HepG2 (cell line): ENCODE measurements around the gene ICAM5. TPM values are rescaled to one million over a fixed set of nuclear protein-coding genes. Genes with fewer than 3 reads are reported as not detected.

ENCODE experiments used
- AGO1 ChIP-seq: fragments of 200-400 bp; formaldehyde crosslinking; IDR thresholded peaks from 2 replicates; pipeline ENCODE4 v1.6.1; 2017; ENCODE audit warnings: mild to moderate bottlenecking, low read depth, low read length, moderate library complexity; ENCODE audit not compliant: poor library complexity, severe bottlenecking
- ARNTL ChIP-seq: sonication (generic); formaldehyde crosslinking; IDR thresholded peaks from 2 replicates; pipeline ENCODE4 v1.4.0; 2020; ENCODE audit warnings: mild to moderate bottlenecking, missing genetic modification reagents
- BRD4 ChIP-seq: sonication (generic); formaldehyde crosslinking; IDR thresholded peaks from 2 replicates; pipeline ENCODE4 v1.4.0; 2020; ENCODE audit warnings: missing genetic modification reagents
- GLI4 ChIP-seq: sonication (generic); formaldehyde crosslinking; IDR thresholded peaks from 2 replicates; pipeline ENCODE4 v1.5.1; 2020; ENCODE audit warnings: missing genetic modification reagents, mild to moderate bottlenecking, moderate library complexity, borderline replicate concordance
- HDAC2 ChIP-seq: sonication (generic); formaldehyde crosslinking; IDR thresholded peaks from 2 replicates; pipeline ENCODE4 v1.4.0; 2020; ENCODE audit warnings: missing genetic modification reagents
- KAT2B ChIP-seq: fragments of 150-350 bp; IDR thresholded peaks from 2 replicates; pipeline ENCODE4 v1.6.1; 2014; ENCODE audit warnings: low read depth, low read length, borderline replicate concordance
- KAT7 ChIP-seq: IDR thresholded peaks from 2 replicates; pipeline ENCODE4 v1.6.1; 2018; ENCODE audit warnings: borderline replicate concordance, missing compliant biosample characterization
- NPAS2 ChIP-seq: sonication (generic); formaldehyde crosslinking; IDR thresholded peaks from 2 replicates; pipeline ENCODE4 v1.8.0; 2022; ENCODE audit warnings: mild to moderate bottlenecking, missing genetic modification reagents, borderline replicate concordance
- PRMT3 ChIP-seq: sonication (generic); formaldehyde crosslinking; IDR thresholded peaks from 2 replicates; pipeline ENCODE4 v1.8.1; 2022; ENCODE audit warnings: low read depth, mild to moderate bottlenecking, moderate library complexity, missing genetic modification reagents, borderline replicate concordance
- RAD21 ChIP-seq: fragments of 450-650 bp; formaldehyde crosslinking; IDR thresholded peaks from 2 replicates; pipeline ENCODE4 v1.5.0; 2020; ENCODE audit warnings: mild to moderate bottlenecking
- RXRB ChIP-seq: IDR thresholded peaks from 2 replicates; pipeline ENCODE4 v1.6.1; 2016; ENCODE audit warnings: borderline replicate concordance, missing genetic modification reagents, missing compliant biosample characterization
- SYNCRIP ChIP-seq: fragments of 200-400 bp; formaldehyde crosslinking; IDR thresholded peaks from 2 replicates; pipeline ENCODE4 v1.6.1; 2018; ENCODE audit warnings: mild to moderate bottlenecking, low read depth, low read length; ENCODE audit not compliant: insufficient read depth
- TRAFD1 ChIP-seq: sonication (generic); formaldehyde crosslinking; IDR thresholded peaks from 2 replicates; pipeline ENCODE4 v1.5.1; 2020; ENCODE audit warnings: missing genetic modification reagents, mild to moderate bottlenecking, borderline replicate concordance
- ZBTB37 ChIP-seq: sonication (generic); formaldehyde crosslinking; IDR thresholded peaks from 2 replicates; pipeline ENCODE4 v1.4.0; 2020; ENCODE audit warnings: mild to moderate bottlenecking, missing genetic modification reagents
- ZC3H13 ChIP-seq: sonication (generic); formaldehyde crosslinking; IDR thresholded peaks from 2 replicates; pipeline ENCODE4 v1.8.1; 2023; ENCODE audit warnings: mild to moderate bottlenecking, missing genetic modification reagents, moderate library complexity
- ZIK1 ChIP-seq: sonication (generic); formaldehyde crosslinking; IDR thresholded peaks from 2 replicates; pipeline ENCODE4 v1.5.0; 2020; ENCODE audit warnings: mild to moderate bottlenecking, low read depth, missing genetic modification reagents, borderline replicate concordance
- ZNF136 ChIP-seq: sonication (generic); formaldehyde crosslinking; IDR thresholded peaks from 2 replicates; pipeline ENCODE4 v1.8.1; 2022; ENCODE audit warnings: low read depth, mild to moderate bottlenecking, moderate library complexity, missing genetic modification reagents
- ZNF225 ChIP-seq: sonication (generic); formaldehyde crosslinking; IDR thresholded peaks from 2 replicates; pipeline ENCODE4 v1.4.0; 2020; ENCODE audit warnings: mild to moderate bottlenecking, missing genetic modification reagents
- ZNF253 ChIP-seq: sonication (generic); formaldehyde crosslinking; IDR thresholded peaks from 2 replicates; pipeline ENCODE4 v1.8.0; 2022; ENCODE audit warnings: mild to moderate bottlenecking, missing genetic modification reagents, borderline replicate concordance
- ZNF256 ChIP-seq: sonication (generic); formaldehyde crosslinking; conservative IDR thresholded peaks from 2 replicates; pipeline ENCODE4 v1.4.0; 2020; ENCODE audit warnings: missing genetic modification reagents
- ZNF264 ChIP-seq: sonication (generic); formaldehyde crosslinking; IDR thresholded peaks from 2 replicates; pipeline ENCODE4 v1.4.0; 2020; ENCODE audit warnings: missing genetic modification reagents
- ZNF333 ChIP-seq: sonication (generic); formaldehyde crosslinking; IDR thresholded peaks from 2 replicates; pipeline ENCODE4 v1.4.0; 2020; ENCODE audit warnings: mild to moderate bottlenecking, missing genetic modification reagents, borderline replicate concordance
- ZNF430 ChIP-seq: sonication (generic); formaldehyde crosslinking; IDR thresholded peaks from 2 replicates; pipeline ENCODE4 v1.9.0; 2021; ENCODE audit warnings: mild to moderate bottlenecking, missing genetic modification reagents
- polyA plus RNA-seq, 8 experiments: library from polyadenylated mRNA; depleted of rRNA in 3 of 8; stranded (reverse) in 7 of 8; unstranded in 1 of 8; fragments of >200 nt; fragmentation: Illumina TruSeq in 4 of 8; extraction: Trizol in 4 of 8; gene quantifications; 2 replicates each; pipeline versions ENCODE4 v1.2.1 to v1.2.3, GENCODE V29; 2011 to 2016; ENCODE audit warnings: low read depth in 4 of 8, missing spikeins in 1 of 8, mixed read lengths in 1 of 8; ENCODE audit not compliant: insufficient read depth in 1 of 8
- total RNA-seq, 5 experiments: library from RNA; depleted of rRNA; stranded (reverse); fragments of >200 nt; fragmentation: Illumina TruSeq; extraction: Trizol; gene quantifications; 2 replicates each; pipeline ENCODE4 v1.2.3, GENCODE V29; 2016; ENCODE audit warnings: low read depth in 1 of 5
- TF ChIP-seq, protein P1 (sequence below): IDR thresholded peaks from 2 replicates; pipeline ENCODE4 v1.6.1; 2016; ENCODE audit warnings: mild to moderate bottlenecking, missing biosample characterization, missing genetic modification reagents
- TF ChIP-seq, protein P2 (sequence below): sonication (generic); formaldehyde crosslinking; IDR thresholded peaks from 2 replicates; pipeline ENCODE4 v1.4.0; 2020; ENCODE audit warnings: mild to moderate bottlenecking, missing genetic modification reagents
- TF ChIP-seq, protein P3 (sequence below): IDR thresholded peaks from 2 replicates; pipeline ENCODE4 v1.6.1; 2012; ENCODE audit warnings: inconsistent platforms

Gene ICAM5
- total and polyA plus RNA-seq, 2 of the 13 experiments (the other 11 are each of a cell fraction or from before 2014, with no cell fraction given): 0.46 to 1.6 TPM

- TF ChIP-seq TRAFD1 (CRISPR knock-in tag): no peak
- no peak for TF ChIP-seq ARNTL (CRISPR knock-in tag)
- TF ChIP-seq BRD4 (CRISPR knock-in tag): no peak
- TF ChIP-seq, protein P1, sequence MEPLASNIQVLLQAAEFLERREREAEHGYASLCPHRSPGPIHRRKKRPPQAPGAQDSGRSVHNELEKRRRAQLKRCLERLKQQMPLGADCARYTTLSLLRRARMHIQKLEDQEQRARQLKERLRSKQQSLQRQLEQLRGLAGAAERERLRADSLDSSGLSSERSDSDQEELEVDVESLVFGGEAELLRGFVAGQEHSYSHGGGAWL (CRISPR knock-in tag): no peak
- TF ChIP-seq HDAC2: peak; percentile 39; the same call in 1 of the 2 replicates
- 0 out of 2 replicates have a peak, but pooled peaks have one; percentile 36 for TF ChIP-seq ZNF256 (CRISPR knock-in tag)
- 0 out of 2 replicates have a peak, but pooled peaks have one; percentile 46 for TF ChIP-seq ZNF253
- TF ChIP-seq NPAS2 (CRISPR knock-in tag): no peak
- TF ChIP-seq AGO1: peak; percentile 98
- 0 out of 2 replicates have a peak, but pooled peaks have one; percentile 37 for TF ChIP-seq ZNF430 (CRISPR knock-in tag)
- TF ChIP-seq ZNF333: no peak
- TF ChIP-seq ZBTB37 (CRISPR knock-in tag): 0 out of 2 replicates have a peak, but pooled peaks have one; percentile 8
- no peak for TF ChIP-seq ZNF225 (CRISPR knock-in tag)
- 0 out of 2 replicates have a peak, but pooled peaks have one; percentile 14 for TF ChIP-seq RXRB (CRISPR knock-in tag)
- no peak for TF ChIP-seq ZNF136 (CRISPR knock-in tag)
- 0 out of 2 replicates have a peak, but pooled peaks have one; percentile 25 for TF ChIP-seq KAT7 (CRISPR knock-in tag)
- TF ChIP-seq PRMT3 (CRISPR knock-in tag): no peak
- TF ChIP-seq ZNF264 (CRISPR knock-in tag): no peak
- TF ChIP-seq ZC3H13 (CRISPR knock-in tag): peak; percentile 79; the same call in 1 of the 2 replicates
- no peak for TF ChIP-seq RAD21 (CRISPR knock-in tag)
- TF ChIP-seq ZIK1 (CRISPR knock-in tag): no peak
- TF ChIP-seq, protein P2, sequence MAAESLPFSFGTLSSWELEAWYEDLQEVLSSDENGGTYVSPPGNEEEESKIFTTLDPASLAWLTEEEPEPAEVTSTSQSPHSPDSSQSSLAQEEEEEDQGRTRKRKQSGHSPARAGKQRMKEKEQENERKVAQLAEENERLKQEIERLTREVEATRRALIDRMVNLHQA: no peak
- TF ChIP-seq KAT2B: no peak
- TF ChIP-seq, protein P3, sequence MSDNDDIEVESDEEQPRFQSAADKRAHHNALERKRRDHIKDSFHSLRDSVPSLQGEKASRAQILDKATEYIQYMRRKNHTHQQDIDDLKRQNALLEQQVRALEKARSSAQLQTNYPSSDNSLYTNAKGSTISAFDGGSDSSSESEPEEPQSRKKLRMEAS: peak; percentile 76
- TF ChIP-seq GLI4 (CRISPR knock-in tag): no peak
- TF ChIP-seq SYNCRIP: no peak
Measured at GRCh38 chr19:10286803-10287737, 2.7 kb upstream of the ICAM5 start, which contains the start of gene ICAM4 (continued).
